Measurements from ENCODE around the gene C6orf118.

The C6orf118 gene

GRCh38 chr6:165308926-165309731 lies at the start of gene C6orf118:
Gene C6orf118, minus strand, starts transcription at chr6:165309605. Its CDS starts 19 bp downstream, at chr6:165309586.
- DNase-seq (ENCODE audit: low read depth): peak; percentile 75
- H3K4me3 ChIP-seq (ENCODE audit: low read depth, low read length): peak within 1 kb of the TSS; percentile 51
- no peak for TF ChIP-seq CTCF (IDR thresholded peaks at IDR 0.05; ENCODE audit: low read depth, low read length, missing control alignments)
- in situ Hi-C loops (cut with HindIII; ENCODE audit: low sequenced_read_pairs): no loop called here

- DNase-seq (ENCODE audit: low read depth): no peak
- in situ Hi-C loops (cut with HindIII; ENCODE audit: low sequenced_read_pairs): no loop called here
- no peak for TF ChIP-seq CTCF (IDR thresholded peaks at IDR 0.05; ENCODE audit: low read depth, low read length, missing control alignments)
- no peak overlapping the region for H3K4me3 ChIP-seq (ENCODE audit: low read depth, low read length)
Measured at GRCh38 chr6:165345700-165346099, 36.3 kb upstream of the C6orf118 start.

- DNase-seq (ENCODE audit: low read depth): no peak
- TF ChIP-seq CTCF (IDR thresholded peaks at IDR 0.05; ENCODE audit: low read depth, low read length, missing control alignments): no peak
- in situ Hi-C loops (cut with HindIII; ENCODE audit: low sequenced_read_pairs): no loop called here
- no peak overlapping the region for H3K4me3 ChIP-seq (ENCODE audit: low read depth, low read length)
Measured at GRCh38 chr6:165340532-165340931, 31.1 kb upstream of the C6orf118 start.

GRCh38 chr6:165325609-165326008 lies 16.2 kb upstream of the C6orf118 start:
- no peak overlapping the region for H3K4me3 ChIP-seq (ENCODE audit: low read depth, low read length)
- DNase-seq (ENCODE audit: low read depth): no peak
- TF ChIP-seq CTCF (IDR thresholded peaks at IDR 0.05; ENCODE audit: low read depth, low read length, missing control alignments): no peak
- in situ Hi-C loops (cut with HindIII; ENCODE audit: low sequenced_read_pairs): no loop called here

DNA sequence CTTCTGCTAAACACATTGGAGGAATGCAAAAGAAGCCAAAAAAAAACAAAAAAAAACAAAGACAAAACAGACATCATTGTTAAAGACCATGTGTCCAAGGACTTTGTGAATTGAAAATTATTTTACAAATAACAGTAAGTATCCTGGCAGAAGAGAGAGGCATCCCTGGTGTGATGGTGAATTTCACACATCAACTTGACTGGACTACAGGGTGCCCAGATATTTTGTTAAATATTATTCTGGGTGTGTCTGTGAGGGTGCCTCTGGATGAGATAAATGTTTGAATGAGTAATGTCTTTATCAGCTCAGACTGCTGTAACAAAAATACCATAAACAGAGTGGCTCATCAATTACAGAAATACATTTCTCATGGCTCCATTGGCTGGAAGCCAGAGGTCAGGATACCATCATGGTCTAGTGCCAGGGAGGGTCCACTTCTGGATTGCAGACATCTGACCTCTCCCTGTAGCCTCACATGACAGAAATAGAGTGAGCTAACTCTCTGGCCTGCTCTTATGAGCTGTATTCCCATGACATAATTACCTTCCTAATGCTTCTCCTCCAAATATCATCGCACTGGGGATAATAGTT lies 12.2 kb upstream of the C6orf118 start:
- no peak overlapping the region for H3K4me3 ChIP-seq (ENCODE audit: low read depth, low read length)
- TF ChIP-seq CTCF (IDR thresholded peaks at IDR 0.05; ENCODE audit: low read depth, low read length, missing control alignments): no peak
- in situ Hi-C loops (cut with HindIII; ENCODE audit: low sequenced_read_pairs): no loop called here
- no peak for DNase-seq (ENCODE audit: low read depth)

DNA sequence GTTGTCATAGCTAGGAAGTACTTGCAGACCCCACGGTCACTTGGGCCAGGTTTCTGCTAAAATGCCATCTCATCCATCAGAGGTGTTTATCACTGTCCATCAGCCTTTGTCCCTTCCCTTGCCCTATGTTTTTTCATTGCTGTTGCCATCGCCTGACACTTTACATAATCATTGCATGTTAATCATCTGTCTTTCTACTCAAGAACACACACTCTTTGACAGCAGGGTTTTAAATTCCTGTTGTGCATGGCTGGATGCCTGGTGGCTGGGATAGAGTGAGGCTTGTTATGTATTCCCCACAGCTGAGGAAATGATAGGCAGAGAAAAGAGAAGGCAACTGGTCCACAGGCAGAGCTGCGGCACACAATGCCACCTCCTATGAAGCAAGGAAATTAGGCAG lies 11.7 kb upstream of the C6orf118 start:
- H3K4me3 ChIP-seq (ENCODE audit: low read depth, low read length): no peak overlapping the region
- in situ Hi-C loops (cut with HindIII; ENCODE audit: low sequenced_read_pairs): no loop called here
- no peak for TF ChIP-seq CTCF (IDR thresholded peaks at IDR 0.05; ENCODE audit: low read depth, low read length, missing control alignments)
- no peak for DNase-seq (ENCODE audit: low read depth)

All from astrocyte of the cerebellum (primary cell).